Loucy (cell line): ENCODE results near the gene SORL1-AS1.

Experiments used
- CTCF ChIP-seq: fragments of 200-600 bp; sonication (generic); conservative IDR thresholded peaks from 2 replicates; pipeline ENCODE4 v1.5.1; 2014; ENCODE audit warnings: mild to moderate bottlenecking, antibody characterized with exemption, low read length
- EZH2phosphoT487 ChIP-seq: fragments of 200-600 bp; IDR thresholded peaks from 2 replicates; pipeline ENCODE4 v1.6.1; 2018; ENCODE audit warnings: antibody characterized with exemption, mild to moderate bottlenecking, moderate library complexity, borderline replicate concordance

DNA sequence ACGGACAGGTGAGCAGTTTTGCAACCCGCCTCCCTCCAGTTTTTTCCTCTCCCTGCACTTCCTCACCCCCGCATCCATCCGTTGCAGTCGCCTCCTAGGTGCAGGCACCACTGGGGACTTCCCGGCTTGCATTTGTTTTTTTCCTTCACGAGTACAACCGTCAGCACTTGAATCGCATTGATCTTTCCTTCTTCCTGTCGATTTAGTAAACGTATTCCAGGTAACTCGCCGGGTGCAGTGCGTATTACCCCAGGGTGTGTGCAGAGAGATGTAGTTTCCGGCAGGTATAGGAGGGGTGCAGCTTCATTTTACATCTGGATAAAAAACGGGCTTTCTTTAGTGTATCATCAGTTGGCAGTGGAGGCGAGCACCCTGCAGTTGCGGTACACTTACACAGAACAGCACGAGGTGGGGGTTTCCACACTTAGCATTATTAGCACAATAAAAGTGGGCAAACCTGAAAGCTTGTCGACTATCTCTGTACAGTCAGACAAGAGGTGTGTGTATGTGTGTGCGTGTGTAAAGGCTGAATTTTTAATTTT, at the start of gene SORL1-AS1:
- TF ChIP-seq CTCF (no peak), EZH2phosphoT487 (no peak)
